ENCODE data around the gene EIF2AK2. TPM values are rescaled to one million over a fixed set of nuclear protein-coding genes. Genes with fewer than 3 reads are reported as not detected.

EIF2AK2 gene
- total RNA-seq, 4 donors from 2014 or later = 23.7 to 28.4 (median 27.8) TPM

DNA sequence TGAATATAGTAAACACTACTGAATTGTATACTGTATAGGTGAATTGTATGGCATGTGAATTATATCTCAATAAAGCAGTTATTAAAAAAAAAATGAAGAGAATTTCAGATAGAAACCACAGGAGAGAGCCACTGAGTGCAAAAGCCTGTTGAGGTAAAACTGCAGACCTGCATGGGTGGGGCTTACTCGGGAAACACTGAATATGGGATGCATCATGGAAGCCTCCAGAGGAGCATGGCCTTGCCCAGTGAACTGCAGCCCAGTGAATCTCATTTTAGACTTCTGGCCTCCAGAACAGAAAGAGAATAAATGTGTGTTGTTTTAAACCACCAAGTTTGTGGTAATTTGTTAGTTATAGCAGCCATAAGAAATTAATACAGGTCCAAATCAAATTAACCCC is 56.7 kb downstream of the EIF2AK2 start:
- H3K4me3 ChIP-seq = no peak overlapping the region
- no peaks in the 10 kb centered on the region for H3K27me3 ChIP-seq
- no peak for DNase-seq (ENCODE audit: extremely low spot score)
- H3K4me1 ChIP-seq = no peaks in the 10 kb centered on the region
- intact Hi-C loops (cut with DNase I) = no loop called here
- 53% methylated on average over 1 of the region's 1 CpG for WGBS
- no peak overlapping the region for H3K27ac ChIP-seq (replicated peaks in 1 of 4)
- TF ChIP-seq, protein P1, sequence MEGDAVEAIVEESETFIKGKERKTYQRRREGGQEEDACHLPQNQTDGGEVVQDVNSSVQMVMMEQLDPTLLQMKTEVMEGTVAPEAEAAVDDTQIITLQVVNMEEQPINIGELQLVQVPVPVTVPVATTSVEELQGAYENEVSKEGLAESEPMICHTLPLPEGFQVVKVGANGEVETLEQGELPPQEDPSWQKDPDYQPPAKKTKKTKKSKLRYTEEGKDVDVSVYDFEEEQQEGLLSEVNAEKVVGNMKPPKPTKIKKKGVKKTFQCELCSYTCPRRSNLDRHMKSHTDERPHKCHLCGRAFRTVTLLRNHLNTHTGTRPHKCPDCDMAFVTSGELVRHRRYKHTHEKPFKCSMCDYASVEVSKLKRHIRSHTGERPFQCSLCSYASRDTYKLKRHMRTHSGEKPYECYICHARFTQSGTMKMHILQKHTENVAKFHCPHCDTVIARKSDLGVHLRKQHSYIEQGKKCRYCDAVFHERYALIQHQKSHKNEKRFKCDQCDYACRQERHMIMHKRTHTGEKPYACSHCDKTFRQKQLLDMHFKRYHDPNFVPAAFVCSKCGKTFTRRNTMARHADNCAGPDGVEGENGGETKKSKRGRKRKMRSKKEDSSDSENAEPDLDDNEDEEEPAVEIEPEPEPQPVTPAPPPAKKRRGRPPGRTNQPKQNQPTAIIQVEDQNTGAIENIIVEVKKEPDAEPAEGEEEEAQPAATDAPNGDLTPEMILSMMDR (IDR thresholded peaks at IDR 0.05) = no peak
- TF ChIP-seq POLR2AphosphoS5 (IDR thresholded peaks at IDR 0.05) (no peak), EP300 (IDR thresholded peaks at IDR 0.05) (no peak), POLR2A (IDR thresholded peaks at IDR 0.05; ENCODE audit: low read depth) (no peak)
- peaks cover 30 to 96% (median 54%) of the 10 kb centered on the region in 4 donors for H3K36me3 ChIP-seq
- H3K9me3 ChIP-seq = no peaks in the 10 kb centered on the region

DNA sequence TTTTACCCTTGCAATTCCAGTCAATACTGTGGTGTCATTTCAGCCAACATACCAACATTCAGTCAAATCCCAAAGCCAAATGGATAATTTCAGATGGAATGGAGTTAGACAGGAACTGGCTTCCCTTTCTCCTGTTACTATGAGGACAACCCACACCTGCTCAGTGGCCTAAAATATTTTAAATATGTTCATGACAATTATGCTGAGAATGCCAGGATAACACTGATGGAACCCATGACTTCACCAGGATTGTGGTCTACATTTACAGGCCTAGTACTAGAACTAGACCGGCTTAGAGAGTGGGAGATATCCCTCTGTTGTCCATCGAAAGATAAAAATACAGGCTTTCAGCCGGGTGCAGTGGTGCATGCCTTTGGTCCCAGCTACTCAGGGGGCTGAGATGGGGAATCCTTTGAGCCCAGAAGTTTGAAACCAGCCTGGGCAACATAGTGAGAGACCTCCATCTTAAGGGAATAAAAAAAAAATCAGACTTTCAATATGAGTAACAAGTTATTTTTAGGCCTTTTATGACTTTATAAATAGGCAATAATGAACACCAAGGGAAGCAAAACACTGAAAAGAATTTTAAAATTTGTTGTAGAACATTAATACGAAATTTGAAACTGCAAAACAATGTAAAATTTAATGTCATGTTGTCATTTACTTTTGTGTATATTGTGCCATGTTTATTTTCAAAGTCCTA is 58.2 kb downstream of the EIF2AK2 start:
- Histone ChIP-seq H3K4me1 (no peaks in the 10 kb centered on the region), H3K27me3 (no peaks in the 10 kb centered on the region), H3K4me3 (no peak overlapping the region), H3K9me3 (no peaks in the 10 kb centered on the region), H3K36me3 (peaks cover 42 to 98% (median 60%) of the 10 kb centered on the region in 4 donors), H3K27ac (replicated peaks in 1 of 4) (no peak overlapping the region)
- DNase-seq (ENCODE audit: extremely low spot score) = no peak
- intact Hi-C loops (cut with DNase I) = no loop called here
- TF ChIP-seq, protein P1 (IDR thresholded peaks at IDR 0.05) = no peak
- no peak for TF ChIP-seq POLR2AphosphoS5 (IDR thresholded peaks at IDR 0.05)
- TF ChIP-seq POLR2A (IDR thresholded peaks at IDR 0.05; ENCODE audit: low read depth) = no peak
- TF ChIP-seq EP300 (IDR thresholded peaks at IDR 0.05) = no peak
- 91% methylated on average over 4 of the region's 4 CpGs for WGBS

DNA sequence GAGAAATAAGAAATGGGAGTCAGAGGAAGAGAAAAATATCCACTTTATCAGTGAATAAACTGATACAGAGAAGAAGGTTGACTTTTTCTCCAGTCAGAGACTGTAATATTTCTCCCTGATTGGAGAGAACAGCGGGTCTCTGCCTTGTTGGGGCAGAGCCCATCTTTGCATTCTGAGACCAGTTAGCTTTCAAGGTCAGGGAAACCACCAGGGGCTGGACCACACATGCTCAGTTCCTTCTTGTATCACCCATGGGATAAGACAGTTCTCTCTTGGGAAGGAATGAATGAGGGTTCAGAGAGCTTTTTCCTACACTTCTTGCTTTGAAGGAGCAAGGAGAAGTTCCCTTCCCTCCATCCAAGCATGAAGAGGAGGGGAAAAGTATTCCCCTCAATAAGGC is 60.2 kb downstream of the EIF2AK2 start:
- TF ChIP-seq, protein P1 (IDR thresholded peaks at IDR 0.05) = no peak
- TF ChIP-seq EP300 (IDR thresholded peaks at IDR 0.05) = no peak
- TF ChIP-seq POLR2A (IDR thresholded peaks at IDR 0.05; ENCODE audit: low read depth) = no peak
- no peak for TF ChIP-seq POLR2AphosphoS5 (IDR thresholded peaks at IDR 0.05)
- H3K4me1 ChIP-seq = no peaks in the 10 kb centered on the region
- H3K27me3 ChIP-seq = no peaks in the 10 kb centered on the region
- peaks cover 38 to 94% (median 62%) of the 10 kb centered on the region in 4 donors for H3K36me3 ChIP-seq
- H3K27ac ChIP-seq (replicated peaks in 1 of 4) = no peak overlapping the region
- no peaks in the 10 kb centered on the region for H3K9me3 ChIP-seq
- intact Hi-C loops (cut with DNase I) = no loop called here
- 75% methylated on average over 1 of the region's 1 CpG for WGBS
- DNase-seq (ENCODE audit: extremely low spot score) = no peak
- no peak overlapping the region for H3K4me3 ChIP-seq

DNA sequence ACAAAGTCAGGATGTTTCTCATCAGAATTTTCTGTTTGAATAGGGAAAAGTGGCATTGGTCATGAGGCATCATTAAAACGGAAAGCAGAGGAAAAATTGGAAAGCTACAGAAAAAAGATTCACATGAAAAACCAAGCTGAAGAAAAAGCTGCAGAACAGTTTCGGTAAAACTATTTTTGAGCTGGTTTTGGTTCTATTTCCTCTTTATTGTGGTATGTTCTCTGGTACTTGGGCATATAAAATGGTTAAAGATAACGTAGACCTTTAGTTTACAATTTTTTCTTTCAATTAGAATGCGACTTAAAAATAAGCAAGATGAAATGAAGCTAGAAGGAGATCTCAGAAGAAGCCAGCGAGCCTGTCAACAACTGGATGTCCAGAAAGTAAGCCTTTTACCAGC is 64.9 kb downstream of the EIF2AK2 start:
- Histone ChIP-seq H3K9me3 (no peaks in the 10 kb centered on the region), H3K36me3 (peaks cover 32 to 86% (median 67%) of the 10 kb centered on the region in 4 donors), H3K27ac (replicated peaks in 1 of 4) (no peak overlapping the region), H3K27me3 (no peaks in the 10 kb centered on the region), H3K4me3 (no peak overlapping the region), H3K4me1 (no peaks in the 10 kb centered on the region)
- intact Hi-C loops (cut with DNase I) = no loop called here
- WGBS = 83% methylated on average over 5 of the region's 5 CpGs
- no peak for DNase-seq (ENCODE audit: extremely low spot score)
- TF ChIP-seq POLR2A (IDR thresholded peaks at IDR 0.05; ENCODE audit: low read depth) = no peak
- TF ChIP-seq POLR2AphosphoS5 (IDR thresholded peaks at IDR 0.05) = no peak
- TF ChIP-seq, protein P1 (IDR thresholded peaks at IDR 0.05) = no peak
- no peak for TF ChIP-seq EP300 (IDR thresholded peaks at IDR 0.05)
